T-helper 22 cell (primary cell): ENCODE measurements around the gene PGA4.
"Not testable (repeated sequence)": the region's sequence is repeated elsewhere in the genome, so short reads cannot be mapped to it uniquely, and the experiment has no call there.

ENCODE experiments used
- DNase-seq: peaks from one replicate; pipeline ENCODE4 v3.0.0-alpha.2; 2020; ENCODE audit warnings: low read depth

Gene PGA4

GRCh38 chr11:61250796-61251765 lies 28.9 kb downstream of the PGA4 start:
- DNase-seq = not testable (repeated sequence)

GRCh38 chr11:61252332-61252731 lies 30.2 kb downstream of the PGA4 start:
- DNase-seq = not testable (repeated sequence)

- DNase-seq = no peak
These were observed 32.4 kb downstream of the PGA4 start for GRCh38 chr11:61254403-61255025.

GRCh38 chr11:61256710-61257482 lies 34.7 kb downstream of the PGA4 start:
- no peak for DNase-seq

- DNase-seq = no peak
These were observed 36.4 kb downstream of the PGA4 start for GRCh38 chr11:61258546-61258945.

- DNase-seq = no peak
These were observed 37.2 kb downstream of the PGA4 start for GRCh38 chr11:61259363-61259762.

GRCh38 chr11:61264371-61264770 lies 42.2 kb downstream of the PGA4 start:
- no peak for DNase-seq

- DNase-seq = no peak
These were observed 42.6 kb downstream of the PGA4 start for GRCh38 chr11:61264795-61265194.

GRCh38 chr11:61265357-61265756 lies 43.2 kb downstream of the PGA4 start:
- no peak for DNase-seq

- no peak for DNase-seq
These were observed 44.5 kb downstream of the PGA4 start for GRCh38 chr11:61266602-61267001.

GRCh38 chr11:61267437-61267841 lies 45.3 kb downstream of the PGA4 start:
- DNase-seq = no peak

- DNase-seq = no peak
These were observed 46.6 kb downstream of the PGA4 start for GRCh38 chr11:61268588-61269250.

- no peak for DNase-seq
These were observed 48.4 kb downstream of the PGA4 start for GRCh38 chr11:61270354-61271076.

GRCh38 chr11:61272731-61273130 lies 50.6 kb downstream of the PGA4 start:
- DNase-seq = no peak

- DNase-seq = no peak
These were observed 51.3 kb downstream of the PGA4 start for GRCh38 chr11:61273178-61274078.

- no peak for DNase-seq
These were observed 51.9 kb downstream of the PGA4 start for GRCh38 chr11:61274084-61274483.

- DNase-seq = no peak
These were observed 53.0 kb downstream of the PGA4 start for GRCh38 chr11:61275191-61275590.

GRCh38 chr11:61277186-61278000 lies 55.2 kb downstream of the PGA4 start:
- no peak for DNase-seq

GRCh38 chr11:61278001-61278470 lies 55.9 kb downstream of the PGA4 start:
- DNase-seq = no peak
